GM21423 (cell line): ENCODE measurements around the gene RGS14.
A peak's percentile ranks its signal among the peaks of the same experiment; 100 is the strongest.
"Not testable (repeated sequence)": the region's sequence is repeated elsewhere in the genome, so short reads cannot be mapped to it uniquely, and the experiment has no call there.

ENCODE experiments used
- ATAC-seq: cut with Tn5 transposase; IDR thresholded peaks from one replicate; pipeline ENCODE4 v1.9.1; 2021; ENCODE audit warnings: mild to moderate bottlenecking, moderate library complexity; ENCODE audit not compliant: unreplicated experiment

Gene RGS14

GRCh38 chr5:177344891-177345290 lies 12.8 kb upstream of the RGS14 start:
- no peak for ATAC-seq

GRCh38 chr5:177346820-177347219 lies 10.9 kb upstream of the RGS14 start:
- no peak for ATAC-seq

- no peak for ATAC-seq
Observed at GRCh38 chr5:177347699-177348098, 10.0 kb upstream of the RGS14 start.

GRCh38 chr5:177349362-177349647 lies 8.4 kb upstream of the RGS14 start:
- ATAC-seq, result no peak

GRCh38 chr5:177349762-177350161 lies 8.0 kb upstream of the RGS14 start:
- no peak for ATAC-seq

GRCh38 chr5:177350776-177351391 lies 6.8 kb upstream of the RGS14 start:
- no peak for ATAC-seq

- peak; percentile 96 for ATAC-seq
Observed at GRCh38 chr5:177351392-177352329, 6.1 kb upstream of the RGS14 start, which contains the start of gene LMAN2. Gene LMAN2 (minus strand): TSS chr5:177351668. CDS start chr5:177351647, 21 bp downstream.

GRCh38 chr5:177353093-177353492 lies 4.6 kb upstream of the RGS14 start:
- no peak for ATAC-seq

- no peak for ATAC-seq
Observed at GRCh38 chr5:177354256-177354655, 3.5 kb upstream of the RGS14 start.

- no peak for ATAC-seq
Observed at GRCh38 chr5:177354711-177355110, 3.0 kb upstream of the RGS14 start.

GRCh38 chr5:177355162-177355867 lies 2.4 kb upstream of the RGS14 start:
- ATAC-seq, result no peak

GRCh38 chr5:177355868-177356168 lies 1.9 kb upstream of the RGS14 start:
- ATAC-seq, result no peak

- ATAC-seq, result no peak
Observed at GRCh38 chr5:177356746-177357145, 978 bp upstream of the RGS14 start.

GRCh38 chr5:177357146-177357458 lies 622 bp upstream of the RGS14 start:
- no peak for ATAC-seq

- no peak for ATAC-seq
Observed at GRCh38 chr5:177358370-177358819, 671 bp downstream of the RGS14 start.

- ATAC-seq, result no peak
Observed at GRCh38 chr5:177359451-177359851, 1.7 kb downstream of the RGS14 start.

- no peak for ATAC-seq
Observed at GRCh38 chr5:177359860-177360259, 2.1 kb downstream of the RGS14 start.

- ATAC-seq, result not testable (repeated sequence)
Observed at GRCh38 chr5:177360740-177361139, 3.0 kb downstream of the RGS14 start.

- no peak for ATAC-seq
Observed at GRCh38 chr5:177361418-177362291, 3.9 kb downstream of the RGS14 start.

- no peak for ATAC-seq
Observed at GRCh38 chr5:177362292-177362609, 4.5 kb downstream of the RGS14 start.
